Neural progenitor cell (in vitro differentiated cells): ENCODE measurements around the gene ETV6. TPM values are rescaled to one million over a fixed set of nuclear protein-coding genes. Genes with fewer than 3 reads are reported as not detected.

Experiments used
- DNase-seq: peaks from one replicate; pipeline ENCODE4 v3.0.0-alpha.2; 2016; ENCODE audit warnings: low spot score
- H2AFZ ChIP-seq: fragments of 200-600 bp; sonication (generic); replicated peaks from 2 replicates; pipeline ENCODE4 v1.6.1; 2016; ENCODE audit warnings: antibody characterized with exemption
- H3F3A ChIP-seq: fragments of 200-600 bp; sonication (generic); 2 replicates; pipeline ENCODE4 v1.6.1; 2016; ENCODE audit warnings: antibody characterized with exemption, low read depth
- H3K27ac ChIP-seq: fragments of 200-600 bp; sonication (generic); 2 replicates; pipeline ENCODE4 v1.5.1; 2016; ENCODE audit warnings: mild to moderate bottlenecking
- H3K27me3 ChIP-seq: fragments of 200-600 bp; sonication (generic); 2 replicates; pipeline ENCODE4 v1.6.1; 2016; ENCODE audit warnings: mild to moderate bottlenecking, moderate library complexity
- H3K36me3 ChIP-seq: fragments of 200-600 bp; sonication (generic); 2 replicates; pipeline ENCODE4 v1.5.1; 2016
- H3K4me1 ChIP-seq: fragments of 200-600 bp; sonication (generic); 2 replicates; pipeline ENCODE4 v1.6.1; 2016; ENCODE audit warnings: mixed run types
- H3K4me2 ChIP-seq: fragments of 200-600 bp; sonication (generic); 2 replicates; pipeline ENCODE4 v1.6.1; 2016
- H3K4me3 ChIP-seq: fragments of 200-600 bp; sonication (generic); 2 replicates; pipeline ENCODE4 v1.5.1; 2016
- H3K79me2 ChIP-seq: fragments of 200-600 bp; sonication (generic); 2 replicates; pipeline ENCODE4 v1.6.1; 2016; ENCODE audit warnings: low read depth
- H3K9ac ChIP-seq: fragments of 200-600 bp; sonication (generic); 2 replicates; pipeline ENCODE4 v1.6.1; 2016
- H3K9me3 ChIP-seq: fragments of 200-600 bp; sonication (generic); 2 replicates; pipeline ENCODE4 v1.5.1; 2016; ENCODE audit warnings: low read depth
- H4K20me1 ChIP-seq: fragments of 200-600 bp; sonication (generic); 2 replicates; pipeline ENCODE4 v1.6.1; 2016; ENCODE audit warnings: low read depth
- H3K27ac Mint-ChIP-seq: 3 replicates; pipeline ENCODE4 v1.8.0; 2021; ENCODE audit warnings: mixed read lengths
- H3K27me3 Mint-ChIP-seq: 2 replicates; pipeline ENCODE4 v1.8.0; 2022; ENCODE audit warnings: low read depth, mild to moderate bottlenecking, inconsistent platforms, moderate library complexity, mixed read lengths; ENCODE audit not compliant: insufficient read depth
- H3K36me3 Mint-ChIP-seq: 3 replicates; pipeline ENCODE4 v1.8.0; 2021; ENCODE audit warnings: mixed read lengths
- H3K4me1 Mint-ChIP-seq: 3 replicates; pipeline ENCODE4 v1.8.0; 2021; ENCODE audit warnings: mixed read lengths
- H3K4me3 Mint-ChIP-seq: 3 replicates; pipeline ENCODE4 v1.8.0; 2021; ENCODE audit warnings: mild to moderate bottlenecking, moderate library complexity, mixed read lengths
- H3K9me3 Mint-ChIP-seq: 3 replicates; pipeline ENCODE4 v1.8.0; 2020; ENCODE audit warnings: mixed read lengths
- CTCF ChIP-seq: fragments of 200-600 bp; sonication (generic); IDR thresholded peaks from 2 replicates; pipeline ENCODE4 v1.5.1; 2017; ENCODE audit warnings: antibody characterized with exemption, mild to moderate bottlenecking
- EZH2 ChIP-seq: fragments of 200-600 bp; sonication (generic); IDR thresholded peaks from 2 replicates; pipeline ENCODE4 v1.6.1; 2017; ENCODE audit warnings: antibody characterized with exemption, mild to moderate bottlenecking, moderate library complexity
- EZH2phosphoT487 ChIP-seq: fragments of 200-600 bp; sonication (generic); IDR thresholded peaks from 2 replicates; pipeline ENCODE4 v1.6.1; 2017; ENCODE audit warnings: antibody characterized with exemption
- total RNA-seq: library from RNA; depleted of rRNA; stranded (reverse); fragments of >200 nt; gene quantifications from 2 replicates; pipeline ENCODE4 v1.2.3, GENCODE V29; 2015; ENCODE audit warnings: low replicate concordance

The ETV6 gene
- total RNA-seq, 1 donor from 2014 or later = 6.2 TPM

GRCh38 chr12:11872055-11872454, 222.6 kb downstream of the ETV6 start:
- Histone ChIP-seq H3K4me2 (no peak overlapping the region), H3K4me1 (peaks cover 9% of the 10 kb centered on the region), H3F3A (peaks cover 11% of the 10 kb centered on the region), H3K79me2 (no peaks in the 10 kb centered on the region), H3K9ac (no peak overlapping the region), H3K9me3 (no peaks in the 10 kb centered on the region), H2AFZ (no peak overlapping the region), H4K20me1 (no peaks in the 10 kb centered on the region), H3K27ac (no peak overlapping the region), H3K27me3 (no peaks in the 10 kb centered on the region), H3K36me3 (no peaks in the 10 kb centered on the region), H3K4me3 (no peak overlapping the region)
- H3K27me3 Mint-ChIP-seq = no peaks in the 10 kb centered on the region
- H3K36me3 Mint-ChIP-seq = peaks cover 32% of the 10 kb centered on the region
- DNase-seq = no peak
- H3K9me3 Mint-ChIP-seq = peaks cover 5% of the 10 kb centered on the region
- no peak overlapping the region for H3K4me3 Mint-ChIP-seq
- TF ChIP-seq EZH2 (no peak), CTCF (no peak), EZH2phosphoT487 (no peak)
- peaks cover 6% of the 10 kb centered on the region for H3K4me1 Mint-ChIP-seq
- H3K27ac Mint-ChIP-seq = no peak overlapping the region

- Mint-ChIP-seq H3K4me1 (peaks cover 36% of the 10 kb centered on the region), H3K27ac (no peak overlapping the region)
These were observed 226.0 kb downstream of the ETV6 start for GRCh38 chr12:11875414-11875935.

GRCh38 chr12:11876307-11876706, 226.8 kb downstream of the ETV6 start:
- Histone ChIP-seq H3K9me3 (no peaks in the 10 kb centered on the region), H3K27me3 (no peaks in the 10 kb centered on the region), H2AFZ (no peak overlapping the region), H3K9ac (no peak overlapping the region), H3K79me2 (no peaks in the 10 kb centered on the region), H3K36me3 (no peaks in the 10 kb centered on the region), H3K4me2 (no peak overlapping the region), H3K4me3 (no peak overlapping the region), H3K4me1 (peaks cover 10% of the 10 kb centered on the region), H3F3A (no peaks in the 10 kb centered on the region), H4K20me1 (no peaks in the 10 kb centered on the region), H3K27ac (no peak overlapping the region)
- peaks cover 19% of the 10 kb centered on the region for H3K36me3 Mint-ChIP-seq
- peaks cover 36% of the 10 kb centered on the region for H3K4me1 Mint-ChIP-seq
- peak overlapping the region; percentile 94 for H3K27ac Mint-ChIP-seq
- DNase-seq = no peak
- TF ChIP-seq CTCF (no peak), EZH2 (no peak), EZH2phosphoT487 (no peak)
- peaks cover 2% of the 10 kb centered on the region for H3K27me3 Mint-ChIP-seq
- no peaks in the 10 kb centered on the region for H3K9me3 Mint-ChIP-seq
- H3K4me3 Mint-ChIP-seq = no peak overlapping the region

More at GRCh38 chr12:11875414-11875935, 226.0 kb downstream of the ETV6 start:
- Histone ChIP-seq H3K4me2 (no peak overlapping the region), H3K4me3 (no peak overlapping the region), H3K36me3 (no peaks in the 10 kb centered on the region), H3K27me3 (no peaks in the 10 kb centered on the region), H3K9ac (no peak overlapping the region), H3F3A (peaks cover 3% of the 10 kb centered on the region), H2AFZ (no peak overlapping the region), H3K9me3 (no peaks in the 10 kb centered on the region), H3K4me1 (peaks cover 10% of the 10 kb centered on the region), H3K27ac (no peak overlapping the region), H3K79me2 (no peaks in the 10 kb centered on the region), H4K20me1 (no peaks in the 10 kb centered on the region)
- DNase-seq = no peak
- H3K9me3 Mint-ChIP-seq = no peaks in the 10 kb centered on the region
- no peaks in the 10 kb centered on the region for H3K27me3 Mint-ChIP-seq
- H3K36me3 Mint-ChIP-seq = peaks cover 17% of the 10 kb centered on the region
- no peak overlapping the region for H3K4me3 Mint-ChIP-seq
- TF ChIP-seq EZH2 (no peak), CTCF (no peak)
